Prostate gland (tissue), 2 donors: Measurements from ENCODE around the gene DNAJB8.

Experiments used
- CTCF ChIP-seq, 4 experiments: fragments of 200-600 bp in 2 of 4; fragments of 450-650 bp in 2 of 4; sonication (generic) in 2 of 4; IDR thresholded peaks; 1 replicate in 3 of 4; 2 replicates in 1 of 4; pipeline ENCODE4 v1.5.1; 2016 to 2019; ENCODE audit warnings: antibody characterized with exemption in 4 of 4, mild to moderate bottlenecking in 2 of 4, moderate library complexity in 2 of 4
- POLR2A ChIP-seq: fragments of 450-650 bp; IDR thresholded peaks from one replicate; pipeline ENCODE4 v1.6.1; 2016; ENCODE audit warnings: antibody characterized with exemption, mild to moderate bottlenecking

GRCh38 chr3:128469556-128469955 lies 2.9 kb upstream of the DNAJB8 start:
- TF ChIP-seq CTCF (IDR thresholded peaks at IDR 0.05) (no peak), POLR2A (no peak)
